Nephron progenitor cell (in vitro differentiated cells): ENCODE data around the gene ADCY10.

Source experiments
- DNase-seq: peaks from one replicate; pipeline ENCODE4 v3.0.0; 2021
- H3K27ac Mint-ChIP-seq: 2 replicates; pipeline ENCODE4 v1.8.0; 2021; ENCODE audit warnings: mild to moderate bottlenecking, moderate library complexity, mixed read lengths
- H3K27me3 Mint-ChIP-seq: 2 replicates; pipeline ENCODE4 v1.8.0; 2021; ENCODE audit warnings: mild to moderate bottlenecking, low read depth, mixed read lengths; ENCODE audit not compliant: poor library complexity
- H3K36me3 Mint-ChIP-seq: 2 replicates; pipeline ENCODE4 v1.8.0; 2021; ENCODE audit warnings: low read depth, mixed read lengths
- H3K4me1 Mint-ChIP-seq: 2 replicates; pipeline ENCODE4 v1.8.0; 2021; ENCODE audit warnings: mixed read lengths
- H3K4me3 Mint-ChIP-seq: 2 replicates; pipeline ENCODE4 v1.8.0; 2021; ENCODE audit warnings: mild to moderate bottlenecking, moderate library complexity, mixed read lengths
- H3K9me3 Mint-ChIP-seq: 2 replicates; pipeline ENCODE4 v1.8.0; 2021; ENCODE audit warnings: mild to moderate bottlenecking, moderate library complexity, mixed read lengths
- TF ChIP-seq, protein P1 (sequence below): fragments of 200-600 bp; sonication (generic); IDR thresholded peaks from 2 replicates; pipeline ENCODE4 v1.5.0; 2021; ENCODE audit warnings: antibody characterized with exemption

The ADCY10 gene

DNA sequence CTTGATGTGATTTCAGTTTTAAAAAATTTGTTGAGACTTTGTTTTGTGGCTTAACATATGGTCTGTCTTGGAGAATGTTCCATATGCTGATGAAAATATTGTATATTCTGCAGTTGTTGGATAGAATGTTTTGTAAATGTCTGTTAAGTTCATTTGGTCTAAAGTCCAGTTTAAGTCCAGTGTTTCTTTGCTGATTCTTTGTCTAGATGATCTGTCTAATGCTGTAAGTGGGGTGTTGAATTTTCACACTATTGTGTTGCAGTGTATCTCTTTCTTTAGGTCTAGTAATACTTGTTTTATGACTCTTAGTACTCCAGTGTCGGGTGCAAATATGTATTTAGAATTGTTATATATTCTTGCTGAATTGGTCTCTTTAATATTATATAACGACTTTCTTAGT, 33.8 kb upstream of the ADCY10 start:
- Mint-ChIP-seq H3K36me3 (peaks cover 78% of the 10 kb centered on the region), H3K27me3 (no peaks in the 10 kb centered on the region), H3K4me1 (no peaks in the 10 kb centered on the region), H3K27ac (no peak overlapping the region), H3K9me3 (peaks cover 39% of the 10 kb centered on the region), H3K4me3 (no peak overlapping the region)
- TF ChIP-seq, protein P1, sequence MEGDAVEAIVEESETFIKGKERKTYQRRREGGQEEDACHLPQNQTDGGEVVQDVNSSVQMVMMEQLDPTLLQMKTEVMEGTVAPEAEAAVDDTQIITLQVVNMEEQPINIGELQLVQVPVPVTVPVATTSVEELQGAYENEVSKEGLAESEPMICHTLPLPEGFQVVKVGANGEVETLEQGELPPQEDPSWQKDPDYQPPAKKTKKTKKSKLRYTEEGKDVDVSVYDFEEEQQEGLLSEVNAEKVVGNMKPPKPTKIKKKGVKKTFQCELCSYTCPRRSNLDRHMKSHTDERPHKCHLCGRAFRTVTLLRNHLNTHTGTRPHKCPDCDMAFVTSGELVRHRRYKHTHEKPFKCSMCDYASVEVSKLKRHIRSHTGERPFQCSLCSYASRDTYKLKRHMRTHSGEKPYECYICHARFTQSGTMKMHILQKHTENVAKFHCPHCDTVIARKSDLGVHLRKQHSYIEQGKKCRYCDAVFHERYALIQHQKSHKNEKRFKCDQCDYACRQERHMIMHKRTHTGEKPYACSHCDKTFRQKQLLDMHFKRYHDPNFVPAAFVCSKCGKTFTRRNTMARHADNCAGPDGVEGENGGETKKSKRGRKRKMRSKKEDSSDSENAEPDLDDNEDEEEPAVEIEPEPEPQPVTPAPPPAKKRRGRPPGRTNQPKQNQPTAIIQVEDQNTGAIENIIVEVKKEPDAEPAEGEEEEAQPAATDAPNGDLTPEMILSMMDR, result no peak
- no peak for DNase-seq

DNA sequence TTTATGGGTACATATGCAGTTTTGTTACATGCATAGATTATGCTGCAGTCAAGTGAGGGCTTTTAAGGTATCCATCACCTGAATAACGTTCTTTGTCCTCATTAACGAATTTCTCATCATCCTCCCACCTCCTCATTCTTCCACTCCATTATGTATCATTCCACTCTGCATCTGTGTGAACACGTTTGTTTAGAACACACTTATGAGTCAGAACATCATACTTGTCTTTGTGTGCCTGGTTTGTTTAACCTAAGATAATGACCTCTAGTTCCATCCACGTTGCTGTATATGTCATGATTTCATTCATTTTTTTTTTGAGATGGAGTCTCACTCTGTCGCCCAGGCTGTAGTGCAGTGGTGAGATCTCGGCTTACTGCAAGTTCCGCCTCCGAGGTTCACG, 29.6 kb upstream of the ADCY10 start:
- Mint-ChIP-seq H3K36me3 (peaks cover 67% of the 10 kb centered on the region), H3K4me1 (peaks cover 2% of the 10 kb centered on the region), H3K4me3 (no peak overlapping the region), H3K27ac (no peak overlapping the region), H3K27me3 (no peaks in the 10 kb centered on the region), H3K9me3 (peaks cover 43% of the 10 kb centered on the region)
- TF ChIP-seq, protein P1, result no peak
- DNase-seq, result no peak

DNA sequence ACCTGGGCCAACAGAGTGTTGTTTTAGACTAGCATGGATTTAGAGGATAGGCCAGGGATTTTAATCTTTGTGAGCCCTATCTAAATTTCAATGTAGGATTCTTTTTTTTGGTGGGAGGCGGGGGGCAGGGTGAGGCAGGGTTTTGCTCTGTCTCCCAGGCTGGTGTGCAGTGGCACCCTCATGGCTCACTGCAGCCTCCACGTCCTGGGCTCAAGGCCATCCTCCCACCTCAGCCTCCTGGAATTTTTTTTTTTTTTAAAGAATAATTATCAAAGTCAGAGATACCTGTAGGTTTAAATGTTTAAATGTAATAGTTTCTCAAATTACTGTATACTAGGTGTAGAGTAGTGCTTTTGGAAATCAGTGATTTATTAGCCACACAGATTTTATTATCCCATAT, 26.3 kb upstream of the ADCY10 start:
- Mint-ChIP-seq H3K4me1 (peaks cover 11% of the 10 kb centered on the region), H3K9me3 (peaks cover 28% of the 10 kb centered on the region), H3K27ac (no peak overlapping the region), H3K4me3 (no peak overlapping the region), H3K27me3 (no peaks in the 10 kb centered on the region), H3K36me3 (peaks cover 41% of the 10 kb centered on the region)
- TF ChIP-seq, protein P1, result no peak
- no peak for DNase-seq

DNA sequence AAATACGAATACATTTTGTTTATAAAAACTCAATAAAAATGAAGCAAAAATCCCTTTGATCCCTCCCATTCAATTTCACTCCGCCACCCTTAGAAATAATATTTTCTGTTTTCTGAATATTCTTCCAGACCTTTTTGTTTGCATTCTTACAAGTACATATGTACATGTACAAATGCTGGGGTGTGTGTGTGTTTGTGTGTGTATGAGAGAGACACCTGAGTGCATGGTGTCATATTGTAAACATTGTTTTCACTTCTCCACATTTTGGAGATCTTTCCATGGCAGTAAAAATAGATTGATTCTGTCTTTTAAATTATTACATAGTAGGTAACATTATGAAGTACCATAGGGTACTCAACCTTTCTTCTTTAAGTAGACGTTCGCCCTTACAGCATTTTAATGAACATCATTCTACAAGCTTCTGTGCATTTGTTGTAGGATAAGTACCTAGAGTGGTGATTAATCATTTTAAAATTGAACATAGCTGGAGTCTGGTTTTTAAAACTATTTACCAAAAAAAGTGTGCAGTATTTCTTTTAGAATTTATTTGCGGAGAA, 24.2 kb upstream of the ADCY10 start:
- Mint-ChIP-seq H3K4me1 (peaks cover 30% of the 10 kb centered on the region), H3K4me3 (peak overlapping the region; percentile 94), H3K36me3 (peaks cover 20% of the 10 kb centered on the region), H3K27me3 (peaks cover 3% of the 10 kb centered on the region), H3K9me3 (peaks cover 7% of the 10 kb centered on the region), H3K27ac (peak overlapping the region; percentile 97)
- TF ChIP-seq, protein P1, result no peak
- no peak for DNase-seq

DNA sequence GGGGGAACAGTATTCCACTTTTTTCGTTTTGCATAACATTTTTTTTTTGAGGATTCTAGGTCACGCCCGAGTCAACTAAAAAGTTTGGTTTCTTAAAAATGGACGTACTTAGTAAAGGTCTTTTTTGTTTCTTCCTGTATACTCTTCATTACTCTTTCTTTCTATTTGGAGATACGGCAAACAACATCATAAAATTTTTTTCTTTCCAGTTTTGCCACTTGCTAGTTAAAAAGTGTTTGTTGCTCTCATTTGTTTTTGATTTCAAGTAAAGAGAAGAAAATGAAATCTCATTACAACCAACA, 23.7 kb upstream of the ADCY10 start:
- H3K9me3 Mint-ChIP-seq, result peaks cover 4% of the 10 kb centered on the region
- H3K27ac Mint-ChIP-seq, result peak overlapping the region; percentile 97
- H3K27me3 Mint-ChIP-seq, result peaks cover 3% of the 10 kb centered on the region
- TF ChIP-seq, protein P1, result no peak
- peak overlapping the region; percentile 94 for H3K4me3 Mint-ChIP-seq
- peaks cover 15% of the 10 kb centered on the region for H3K36me3 Mint-ChIP-seq
- H3K4me1 Mint-ChIP-seq, result peaks cover 30% of the 10 kb centered on the region
- DNase-seq, result no peak

DNA sequence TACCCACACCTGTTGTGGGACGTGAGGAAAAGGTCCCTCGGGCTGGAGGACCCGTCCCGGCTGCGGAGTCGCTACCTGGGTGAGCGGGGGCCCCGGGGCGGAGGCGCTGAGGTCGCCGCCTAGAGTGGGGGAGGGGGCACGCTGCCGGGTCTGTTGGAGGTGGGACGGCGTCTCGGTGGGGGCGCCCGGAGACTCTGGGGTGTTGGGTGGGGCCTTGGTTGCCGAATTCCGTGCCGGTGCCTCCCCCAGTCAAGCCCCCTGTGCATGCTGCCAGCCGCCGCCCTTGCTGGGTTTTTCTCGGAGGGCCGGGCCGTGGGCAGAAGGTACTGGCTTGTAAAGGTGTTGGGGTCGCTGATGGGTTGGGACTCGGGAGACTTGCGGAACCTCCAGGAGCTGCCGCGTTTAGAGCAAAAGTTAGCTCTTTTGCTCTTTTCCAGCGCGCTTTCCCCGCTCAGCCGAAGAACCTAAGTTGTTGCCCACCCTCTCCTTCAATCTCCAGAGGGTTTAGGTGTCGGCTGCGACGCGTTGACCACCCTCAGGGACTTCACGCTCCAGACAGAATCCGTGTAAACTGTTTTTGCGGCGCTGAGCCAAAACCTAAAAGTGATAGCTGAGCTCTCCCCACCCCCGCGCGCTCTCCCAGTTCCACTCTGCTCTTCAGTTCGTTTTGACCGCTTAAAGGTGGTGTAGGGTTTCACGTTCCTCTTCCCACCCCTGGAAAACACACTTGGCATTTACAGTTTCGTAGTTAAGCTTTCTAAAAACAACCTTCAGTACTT, 23.2 kb upstream of the ADCY10 start, which contains the start of gene MPC2:
MPC2 (minus strand) TSS at position 143 of the 779 bp plus-strand sequence. CDS start 1,231 bp downstream, outside the sequence.
- H3K9me3 Mint-ChIP-seq, result peaks cover 4% of the 10 kb centered on the region

More for the DNA sequence above, 23.2 kb upstream of the ADCY10 start, which contains the start of gene MPC2:
- peaks cover 30% of the 10 kb centered on the region for H3K4me1 Mint-ChIP-seq
- H3K36me3 Mint-ChIP-seq, result peaks cover 10% of the 10 kb centered on the region
- peaks cover 3% of the 10 kb centered on the region for H3K27me3 Mint-ChIP-seq
- TF ChIP-seq, protein P1, result no peak
- peak; percentile 74 for DNase-seq
- H3K27ac Mint-ChIP-seq, result peak within 1 kb of the TSS; percentile 100
- H3K4me3 Mint-ChIP-seq, result peak within 1 kb of the TSS; percentile 94
